ENCODE results near the gene PTP4A1.

Gene PTP4A1

DNA sequence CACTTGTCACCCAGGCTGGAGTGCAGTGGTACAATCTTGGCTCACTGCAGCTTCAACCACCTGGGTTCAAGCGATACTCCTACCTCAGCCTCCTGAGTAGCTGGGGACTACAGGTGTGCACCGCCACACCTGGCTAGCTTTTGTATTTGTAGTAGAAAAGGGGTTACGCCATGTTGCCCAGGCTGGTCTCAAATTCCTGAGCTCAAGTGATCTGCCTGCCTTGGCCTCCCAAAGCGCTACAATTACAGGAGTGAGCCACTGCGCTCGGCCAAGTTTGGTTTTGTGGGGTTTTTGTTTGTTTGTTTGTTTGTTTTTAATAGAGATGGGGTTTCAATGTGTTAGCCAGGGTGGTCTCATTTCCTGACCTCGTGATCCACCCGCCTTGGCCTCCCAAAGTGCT, 12.3 kb downstream of the PTP4A1 start:
- no peak for TF ChIP-seq GATA2 (IDR thresholded peaks at IDR 0.05; ENCODE audit: low read depth, low read length)
- no peak for TF ChIP-seq GATA3 (IDR thresholded peaks at IDR 0.05; ENCODE audit: low read depth, low read length)

DNA sequence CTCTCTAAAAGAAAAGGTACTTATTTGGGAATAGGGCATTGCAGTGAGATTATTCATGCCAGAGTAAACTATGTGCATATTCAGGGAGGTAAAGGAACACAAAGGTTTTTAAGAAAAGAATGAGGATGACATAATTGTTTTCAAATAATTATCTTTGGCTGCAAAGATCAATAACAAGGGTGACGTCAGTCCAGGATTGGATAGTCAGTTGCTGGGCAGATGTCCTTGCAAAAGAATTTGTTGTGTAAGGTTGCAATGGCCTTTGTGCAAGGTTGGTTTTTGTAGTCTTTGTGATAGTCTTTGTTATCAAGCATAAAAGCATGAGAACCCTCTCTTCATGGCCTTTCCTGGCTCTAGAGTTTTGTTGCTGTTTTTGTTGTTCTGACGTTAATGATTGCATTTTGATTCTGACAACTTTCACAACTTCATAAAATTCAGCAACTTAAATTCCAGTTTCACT, 17.7 kb downstream of the PTP4A1 start:
- no peak for TF ChIP-seq GATA3 (IDR thresholded peaks at IDR 0.05; ENCODE audit: low read depth, low read length)
- TF ChIP-seq GATA2 (IDR thresholded peaks at IDR 0.05; ENCODE audit: low read depth, low read length) = no peak

DNA sequence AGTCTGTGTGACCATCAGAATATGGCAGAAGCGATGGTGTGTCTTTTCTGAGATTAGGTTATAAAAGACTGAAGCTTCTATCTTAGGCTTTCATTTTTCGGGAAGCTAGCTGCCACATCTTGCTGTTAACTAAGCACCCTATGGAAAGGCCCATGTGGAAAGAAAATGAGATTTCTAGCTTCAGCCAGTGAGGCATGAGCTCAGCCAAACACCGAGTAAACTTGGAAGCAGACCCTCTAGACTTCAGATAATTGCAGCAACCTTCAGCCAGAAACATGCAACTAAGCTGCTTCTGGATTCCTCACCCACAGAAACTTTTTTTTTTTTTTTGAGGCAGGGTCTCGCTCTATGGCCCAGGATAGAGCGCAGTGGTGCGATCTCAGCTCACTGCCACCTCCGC, 20.6 kb downstream of the PTP4A1 start:
- no peak for TF ChIP-seq GATA3 (IDR thresholded peaks at IDR 0.05; ENCODE audit: low read depth, low read length)
- TF ChIP-seq GATA2 (IDR thresholded peaks at IDR 0.05; ENCODE audit: low read depth, low read length) = no peak

DNA sequence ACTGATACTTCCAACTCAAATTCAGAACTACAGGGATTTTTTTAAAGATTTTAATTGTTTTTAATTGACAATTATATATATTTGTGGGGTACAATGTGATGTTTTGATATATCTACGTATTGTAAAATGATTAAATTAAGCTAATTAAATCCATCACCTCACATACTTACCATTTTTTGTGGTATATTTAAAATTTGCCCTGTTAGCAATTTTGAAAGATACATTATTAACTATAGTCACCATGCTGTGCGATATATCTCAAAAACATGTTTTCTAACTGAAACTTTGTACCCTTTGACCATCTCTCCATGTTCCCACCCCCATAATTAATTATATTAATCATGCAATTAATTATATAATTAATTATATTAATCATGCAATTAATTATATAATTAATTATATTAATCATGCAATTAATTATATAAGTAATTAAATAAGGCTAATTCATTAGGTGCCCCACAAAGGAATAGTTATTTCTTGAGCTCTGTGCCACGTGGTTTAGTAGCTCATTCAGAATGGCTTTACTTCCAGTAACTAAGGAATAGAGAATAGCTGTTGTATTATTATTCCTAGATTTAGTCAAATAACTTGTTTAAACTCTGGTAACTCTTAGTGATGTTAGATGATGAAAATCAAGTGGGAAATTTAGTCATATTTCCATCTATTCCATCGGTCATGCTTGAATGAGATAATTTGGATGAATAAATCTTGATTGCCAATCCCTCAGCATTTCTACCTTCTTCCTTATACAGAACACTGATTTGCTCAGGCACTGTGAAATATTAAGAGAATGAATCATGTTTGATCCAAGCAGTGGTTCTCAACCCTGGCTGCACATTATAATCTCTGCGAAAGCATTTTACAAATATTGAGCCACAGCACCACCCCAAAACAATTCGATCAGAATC, 25.1 kb downstream of the PTP4A1 start:
- TF ChIP-seq GATA3 (IDR thresholded peaks at IDR 0.05; ENCODE audit: low read depth, low read length) = no peak
- no peak for TF ChIP-seq GATA2 (IDR thresholded peaks at IDR 0.05; ENCODE audit: low read depth, low read length)

DNA sequence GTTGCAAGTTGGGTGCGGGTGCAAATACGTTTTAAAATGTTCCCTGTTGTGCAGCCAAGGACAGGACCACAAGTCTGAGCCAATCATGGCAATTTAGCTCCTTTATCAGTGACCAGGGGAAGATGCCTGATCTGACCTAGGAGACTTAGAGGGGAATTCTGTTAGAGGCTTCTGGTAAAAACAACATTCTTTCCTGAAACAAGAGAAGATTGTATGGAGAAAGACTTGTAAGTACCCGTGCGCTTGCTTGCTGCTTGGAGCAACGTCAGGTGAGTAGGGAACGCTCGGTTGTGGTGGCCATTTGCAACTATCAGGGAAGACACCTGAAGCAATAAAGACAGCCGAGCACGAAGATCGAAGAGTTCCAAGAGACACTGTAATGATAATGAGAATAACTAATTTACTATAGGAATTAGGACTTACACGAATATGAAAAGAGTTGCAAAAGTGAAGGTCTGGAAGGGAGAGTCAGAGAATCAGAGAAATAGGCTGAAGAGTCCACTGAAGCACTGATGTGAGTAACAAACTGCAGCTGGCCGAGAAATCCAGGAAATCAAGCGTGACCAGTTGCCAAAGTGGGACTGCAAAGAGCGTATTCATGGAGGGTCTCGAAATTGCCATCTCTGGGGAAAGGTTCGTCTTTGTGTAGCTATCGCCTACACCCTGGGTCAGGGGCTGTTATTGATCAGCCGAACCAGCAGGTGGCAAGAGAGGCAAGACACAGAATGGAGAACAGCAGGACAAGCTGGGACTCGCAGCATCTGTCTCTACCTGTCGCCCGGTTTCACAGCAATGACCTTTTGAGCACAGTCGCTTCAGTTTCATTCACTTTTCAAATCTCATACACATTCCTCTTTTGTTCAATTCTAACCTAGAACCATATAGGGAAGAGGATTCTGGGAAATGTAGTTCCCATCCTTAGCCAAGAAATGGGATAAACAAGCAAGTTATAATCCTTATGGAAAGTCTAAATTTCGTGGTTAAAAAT, 26.1 kb downstream of the PTP4A1 start:
- TF ChIP-seq GATA3 (IDR thresholded peaks at IDR 0.05; ENCODE audit: low read depth, low read length) = no peak
- TF ChIP-seq GATA2 (IDR thresholded peaks at IDR 0.05; ENCODE audit: low read depth, low read length) = no peak

DNA sequence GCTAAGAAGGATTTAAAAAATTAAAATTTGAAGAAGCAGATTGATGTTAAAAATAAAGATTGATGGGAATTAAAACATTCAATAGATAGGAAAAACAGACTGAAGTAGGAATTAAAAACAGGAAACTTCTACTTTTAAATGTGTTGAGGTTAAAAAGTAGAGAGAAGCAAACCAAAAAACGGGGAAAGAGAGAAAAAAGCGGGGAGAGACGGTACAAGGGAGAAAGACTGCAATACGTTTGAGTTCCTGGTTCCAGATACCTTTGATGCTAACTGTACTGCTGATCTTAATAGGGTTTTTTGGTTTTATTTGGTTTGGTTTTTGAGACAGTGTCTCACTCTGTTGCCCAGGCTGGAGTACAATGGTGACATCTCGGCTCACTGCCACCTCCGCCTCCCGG, 27.0 kb downstream of the PTP4A1 start:
- TF ChIP-seq GATA3 (IDR thresholded peaks at IDR 0.05; ENCODE audit: low read depth, low read length) = no peak
- no peak for TF ChIP-seq GATA2 (IDR thresholded peaks at IDR 0.05; ENCODE audit: low read depth, low read length)

DNA sequence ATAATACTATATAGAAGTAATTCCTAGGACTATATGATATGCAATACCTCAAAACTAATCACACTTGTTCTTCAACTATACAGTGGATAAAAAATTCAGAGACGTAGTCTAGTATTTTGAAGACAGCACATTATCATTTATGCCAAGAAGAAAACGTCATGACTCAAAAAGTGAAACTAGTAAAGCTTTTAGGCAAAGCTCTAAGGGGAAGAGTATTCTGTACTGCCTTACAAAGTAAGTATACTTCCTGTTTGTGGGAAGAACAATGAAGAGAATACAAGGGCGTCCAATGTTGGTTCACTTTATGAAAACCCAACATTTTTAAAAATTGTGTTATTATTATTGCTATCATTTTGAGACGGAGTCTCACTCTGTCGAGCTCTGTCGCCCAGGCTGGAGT, 27.9 kb downstream of the PTP4A1 start:
- TF ChIP-seq GATA3 (IDR thresholded peaks at IDR 0.05; ENCODE audit: low read depth, low read length) = no peak
- no peak for TF ChIP-seq GATA2 (IDR thresholded peaks at IDR 0.05; ENCODE audit: low read depth, low read length)

DNA sequence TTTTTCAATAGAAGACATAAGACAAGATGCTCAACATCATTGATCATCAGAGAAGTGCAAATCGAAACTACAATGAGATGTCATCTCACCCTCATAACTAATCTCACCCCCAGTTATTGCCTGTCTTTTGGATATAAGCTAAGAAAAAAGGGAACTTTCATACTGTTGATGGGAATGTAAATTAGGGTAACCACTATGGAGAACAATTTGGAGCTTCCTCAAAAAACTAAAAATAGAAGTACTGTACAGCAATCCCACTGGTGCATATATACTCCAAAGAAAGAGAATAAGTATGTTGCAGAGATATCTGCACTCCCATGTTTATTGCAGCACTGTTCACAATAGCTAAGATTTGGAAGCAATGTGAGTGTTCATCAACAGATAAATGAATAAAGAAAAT, 37.0 kb downstream of the PTP4A1 start:
- no peak for TF ChIP-seq GATA3 (IDR thresholded peaks at IDR 0.05; ENCODE audit: low read depth, low read length)
- no peak for TF ChIP-seq GATA2 (IDR thresholded peaks at IDR 0.05; ENCODE audit: low read depth, low read length)

DNA sequence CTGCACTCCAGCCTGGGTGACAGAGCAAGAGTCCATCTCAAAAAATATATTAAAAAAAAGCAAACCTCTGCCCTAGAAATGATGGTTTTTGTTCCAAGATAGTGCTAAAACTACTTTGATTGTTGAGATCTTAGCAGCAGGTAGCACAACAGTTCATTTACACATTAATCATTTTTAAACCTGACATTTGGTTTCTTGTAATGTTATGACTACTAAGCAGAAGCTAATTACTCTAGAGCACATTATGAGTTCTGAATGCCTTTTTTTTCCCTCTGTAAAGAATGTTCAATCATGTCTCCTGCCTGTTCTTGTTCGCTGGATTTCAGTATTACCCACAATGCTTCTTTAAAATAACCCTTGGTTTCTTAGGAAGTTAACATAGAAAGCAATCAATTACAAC, 38.7 kb downstream of the PTP4A1 start:
- no peak for TF ChIP-seq GATA2 (IDR thresholded peaks at IDR 0.05; ENCODE audit: low read depth, low read length)

DNA sequence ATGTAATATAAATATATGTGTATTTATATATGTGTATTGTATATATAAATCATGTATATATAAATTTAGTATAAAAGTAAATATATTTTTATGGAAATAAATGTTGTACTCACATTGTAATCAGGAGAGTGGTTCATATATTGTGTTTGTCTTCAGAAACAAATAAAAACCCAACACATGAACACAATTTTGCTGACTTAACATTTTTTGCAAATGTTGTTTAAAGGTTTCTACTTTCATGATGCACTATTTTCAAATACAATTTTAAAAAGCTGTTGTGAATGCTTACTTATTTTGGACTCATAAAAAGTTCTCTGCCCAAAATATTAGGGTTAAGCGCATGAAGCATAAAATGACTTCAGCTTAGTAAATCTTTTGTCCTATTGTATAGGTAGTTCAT, 39.3 kb downstream of the PTP4A1 start:
- TF ChIP-seq GATA2 (IDR thresholded peaks at IDR 0.05; ENCODE audit: low read depth, low read length) (no peak), GATA3 (IDR thresholded peaks at IDR 0.05; ENCODE audit: low read depth, low read length) (no peak)

DNA sequence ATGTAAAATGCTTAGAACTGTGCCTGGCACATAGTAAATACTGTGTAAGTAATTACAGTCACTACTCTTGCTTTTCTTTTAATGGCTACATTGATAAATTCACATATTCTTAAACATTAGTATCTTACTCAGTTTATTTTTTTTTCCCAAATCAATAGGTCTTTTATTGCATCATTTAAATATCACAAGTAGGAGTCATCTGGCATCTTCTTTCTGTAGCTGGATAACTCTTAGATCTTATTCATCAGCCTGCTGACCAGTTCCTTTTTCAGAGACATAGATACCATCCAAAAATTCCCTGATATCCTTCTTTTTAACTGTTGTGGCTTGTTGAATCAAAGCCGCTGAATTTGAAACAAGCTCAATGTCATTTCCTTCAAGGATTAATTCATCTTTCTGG, 43.3 kb downstream of the PTP4A1 start:
- TF ChIP-seq GATA2 (IDR thresholded peaks at IDR 0.05; ENCODE audit: low read depth, low read length) (no peak), GATA3 (IDR thresholded peaks at IDR 0.05; ENCODE audit: low read depth, low read length) (no peak)

All from SH-SY5Y (cell line).